Measurements from ENCODE around the gene TMEM52. TPM values are rescaled to one million over a fixed set of nuclear protein-coding genes. Genes with fewer than 3 reads are reported as not detected.
"Not testable (repeated sequence)": the region's sequence is repeated elsewhere in the genome, so short reads cannot be mapped to it uniquely, and the experiment has no call there.

TMEM52 gene
- polyA plus RNA-seq, 1 of the 3 experiments (the other 2 are of a cell fraction), result 4.8 TPM

- no peak for TF ChIP-seq RAD21 (IDR thresholded peaks at IDR 0.05; ENCODE audit: low read length)
- TF ChIP-seq EZH2phosphoT487 (IDR thresholded peaks at IDR 0.05; ENCODE audit: borderline replicate concordance, low read depth), result no peak
- no peak for TF ChIP-seq USF2 (IDR thresholded peaks at IDR 0.05; ENCODE audit: borderline replicate concordance, low read depth, low read length)
- 0 out of 2 replicates have a peak, but pooled peaks have one; percentile 41 for TF ChIP-seq MXI1 (IDR thresholded peaks at IDR 0.05; ENCODE audit: low read depth, low read length)
- no peak for TF ChIP-seq CTCF (IDR thresholded peaks at IDR 0.05)
These were observed 29.1 kb downstream of the TMEM52 start (continued) for GRCh38 chr1:1889847-1890505.

- Histone ChIP-seq H3K27ac (ENCODE audit: low read depth in 2 of 2, low read length in 1 of 2) (peak overlapping the region; percentile 84 to 93), H3F3A (replicated peaks; ENCODE audit: insufficient read depth) (peaks cover 19% of the 10 kb centered on the region), H3K9me3 (no peaks in the 10 kb centered on the region), H2AFZ (ENCODE audit: low read depth) (no peak overlapping the region), H3K79me2 (ENCODE audit: insufficient read depth) (peaks cover 71% of the 10 kb centered on the region), H3K4me1 (ENCODE audit: control insufficient read depth in 1 of 2, insufficient read depth in 2 of 2, low read depth in 1 of 2, low read length in 1 of 2) (peaks cover 0 to 22% of the 10 kb centered on the region in 2 experiments; a peak in 3 of 4 replicates), H3K9me2 (no peaks in the 10 kb centered on the region), H3K9ac (peak overlapping the region; percentile 94), H3K4me3 (ENCODE audit: low read depth in 2 of 2, low read length in 1 of 2) (peak overlapping the region; percentile 83 to 86), H3K27me3 (ENCODE audit: insufficient read depth) (no peaks in the 10 kb centered on the region), H4K20me1 (ENCODE audit: insufficient read depth) (peaks cover 57% of the 10 kb centered on the region), H3K36me3 (replicated peaks in 1 of 2; ENCODE audit: control insufficient read depth in 1 of 2, insufficient read depth in 2 of 2, low read length in 1 of 2) (peaks cover 0 to 8% of the 10 kb centered on the region in 2 experiments), H3K4me2 (peak overlapping the region; percentile 79)
- no peak for DNase-seq
- POLR2A ChIA-PET, result no interaction called here
- TF ChIP-seq SIN3A (IDR thresholded peaks at IDR 0.05; ENCODE audit: borderline replicate concordance, low read depth, low read length) (no peak), CHD2 (IDR thresholded peaks at IDR 0.05; ENCODE audit: low read length, partially characterized antibody) (no peak), TEAD4 (IDR thresholded peaks at IDR 0.05; ENCODE audit: borderline replicate concordance, insufficient read depth) (no peak), POLR2AphosphoS5 (IDR thresholded peaks at IDR 0.05; ENCODE audit: low read depth, low read length) (no peak), RFX5 (IDR thresholded peaks at IDR 0.05; ENCODE audit: low read length) (no peak), SMC3 (IDR thresholded peaks at IDR 0.05; ENCODE audit: low read depth, low read length) (no peak), TAF1 (IDR thresholded peaks at IDR 0.05; ENCODE audit: borderline replicate concordance, low read depth, low read length) (no peak)
- CTCF ChIA-PET, result interaction anchor here (0.8 to 1.4 kb wide), 2 partner anchors 12 to 101 kb away, joined by 3 to 5 read pairs; no protein-coding TSS in a partner anchor
- 3% methylated on average over 9 of the region's 9 CpGs for WGBS (ENCODE audit: low lambda C conversion rate)
These were observed 29.9 kb downstream of the TMEM52 start for GRCh38 chr1:1889090-1889750.

- CTCF ChIA-PET, result interaction anchor here (1.0 to 4.6 kb wide), 6 partner anchors 11 to 95 kb away, joined by 3 to 15 read pairs (median 6); no protein-coding TSS in a partner anchor
- POLR2A ChIA-PET, result interaction anchor here (0.6 to 1.2 kb wide), 5 partner anchors 25 to 743 kb away, joined by 3 to 12 read pairs (median 4); no protein-coding TSS in a partner anchor
- 70% methylated on average over 11 of the region's 11 CpGs for WGBS (ENCODE audit: low lambda C conversion rate)
These were observed 35.2 kb downstream of the TMEM52 start for GRCh38 chr1:1883890-1884289.

More at GRCh38 chr1:1883890-1884289, 35.2 kb downstream of the TMEM52 start:
- not testable (repeated sequence) for DNase-seq; H3K4me2 ChIP-seq; H2AFZ ChIP-seq (ENCODE audit: low read depth); H3K9ac ChIP-seq; H3K9me2 ChIP-seq; H3K36me3 ChIP-seq (replicated peaks in 1 of 2; ENCODE audit: control insufficient read depth in 1 of 2, insufficient read depth in 2 of 2, low read length in 1 of 2); H3K4me3 ChIP-seq (ENCODE audit: low read depth in 2 of 2, low read length in 1 of 2); H3K27me3 ChIP-seq (ENCODE audit: insufficient read depth); H3K9me3 ChIP-seq
- peaks cover 100% of the 10 kb centered on the region for H3K79me2 ChIP-seq (ENCODE audit: insufficient read depth)
- H4K20me1 ChIP-seq (ENCODE audit: insufficient read depth), result peaks cover 100% of the 10 kb centered on the region
- H3F3A ChIP-seq (replicated peaks; ENCODE audit: insufficient read depth), result peaks cover 13% of the 10 kb centered on the region
- peaks cover 0 to 27% of the 10 kb centered on the region in 2 experiments; a peak in 3 of 4 replicates for H3K4me1 ChIP-seq (ENCODE audit: control insufficient read depth in 1 of 2, insufficient read depth in 2 of 2, low read depth in 1 of 2, low read length in 1 of 2)
- peak overlapping the region; percentile 31 to 35; a peak in 2 of 4 replicates for H3K27ac ChIP-seq (ENCODE audit: low read depth in 2 of 2, low read length in 1 of 2)

Measured in SK-N-SH (cell line).